ENCODE measurements around the gene LRRC1.

GRCh38 chr6:53790886-53791285, 3.9 kb upstream of the LRRC1 start:
- TF ChIP-seq, protein P1, sequence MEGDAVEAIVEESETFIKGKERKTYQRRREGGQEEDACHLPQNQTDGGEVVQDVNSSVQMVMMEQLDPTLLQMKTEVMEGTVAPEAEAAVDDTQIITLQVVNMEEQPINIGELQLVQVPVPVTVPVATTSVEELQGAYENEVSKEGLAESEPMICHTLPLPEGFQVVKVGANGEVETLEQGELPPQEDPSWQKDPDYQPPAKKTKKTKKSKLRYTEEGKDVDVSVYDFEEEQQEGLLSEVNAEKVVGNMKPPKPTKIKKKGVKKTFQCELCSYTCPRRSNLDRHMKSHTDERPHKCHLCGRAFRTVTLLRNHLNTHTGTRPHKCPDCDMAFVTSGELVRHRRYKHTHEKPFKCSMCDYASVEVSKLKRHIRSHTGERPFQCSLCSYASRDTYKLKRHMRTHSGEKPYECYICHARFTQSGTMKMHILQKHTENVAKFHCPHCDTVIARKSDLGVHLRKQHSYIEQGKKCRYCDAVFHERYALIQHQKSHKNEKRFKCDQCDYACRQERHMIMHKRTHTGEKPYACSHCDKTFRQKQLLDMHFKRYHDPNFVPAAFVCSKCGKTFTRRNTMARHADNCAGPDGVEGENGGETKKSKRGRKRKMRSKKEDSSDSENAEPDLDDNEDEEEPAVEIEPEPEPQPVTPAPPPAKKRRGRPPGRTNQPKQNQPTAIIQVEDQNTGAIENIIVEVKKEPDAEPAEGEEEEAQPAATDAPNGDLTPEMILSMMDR (IDR thresholded peaks at IDR 0.05) = no peak
- TF ChIP-seq EP300 (IDR thresholded peaks at IDR 0.05; ENCODE audit: low read depth) (no peak), POLR2A (IDR thresholded peaks at IDR 0.05) (no peak)
